HG03175 (cell line): ENCODE data around the gene DCP1B.

Source experiments
- ATAC-seq: cut with Tn5 transposase; IDR thresholded peaks from one replicate; pipeline ENCODE4 v1.9.1; 2021; ENCODE audit warnings: mild to moderate bottlenecking, moderate library complexity; ENCODE audit not compliant: unreplicated experiment

DCP1B gene

GRCh38 chr12:1922985-1923384 is 81.3 kb downstream of the DCP1B start:
- ATAC-seq, result no peak

GRCh38 chr12:1922075-1922709 is 82.1 kb downstream of the DCP1B start:
- ATAC-seq, result no peak

GRCh38 chr12:1920971-1921370 is 83.3 kb downstream of the DCP1B start:
- no peak for ATAC-seq

- no peak for ATAC-seq
Observed at GRCh38 chr12:1920436-1920835, 83.8 kb downstream of the DCP1B start.

GRCh38 chr12:1919763-1920162 is 84.5 kb downstream of the DCP1B start:
- ATAC-seq, result no peak

GRCh38 chr12:1919284-1919683 is 85.0 kb downstream of the DCP1B start:
- no peak for ATAC-seq

GRCh38 chr12:1918884-1919236 is 85.4 kb downstream of the DCP1B start:
- no peak for ATAC-seq

- ATAC-seq, result no peak
Observed at GRCh38 chr12:1918081-1918883, 86.0 kb downstream of the DCP1B start, which contains the start of gene CACNA2D4. Gene CACNA2D4, minus strand, starts transcription at chr12:1918652. Its CDS starts 179 bp downstream, at chr12:1918473.

GRCh38 chr12:1917172-1918070 is 86.8 kb downstream of the DCP1B start:
- no peak for ATAC-seq

- no peak for ATAC-seq
Observed at GRCh38 chr12:1916371-1917171, 87.7 kb downstream of the DCP1B start.

- ATAC-seq, result no peak
Observed at GRCh38 chr12:1915082-1915968, 88.9 kb downstream of the DCP1B start.

GRCh38 chr12:1914114-1914911 is 89.9 kb downstream of the DCP1B start:
- ATAC-seq, result no peak

GRCh38 chr12:1913377-1914113 is 90.7 kb downstream of the DCP1B start:
- ATAC-seq, result no peak

GRCh38 chr12:1912580-1913376 is 91.5 kb downstream of the DCP1B start:
- no peak for ATAC-seq

- ATAC-seq, result no peak
Observed at GRCh38 chr12:1911598-1912575, 92.4 kb downstream of the DCP1B start.

GRCh38 chr12:1910468-1910867 is 93.8 kb downstream of the DCP1B start:
- no peak for ATAC-seq
